NT2/D1 (cell line): ENCODE measurements around the gene SETD6.

Experiments used
- DNase-seq: peaks from one replicate; pipeline ENCODE4 v3.0.0-alpha.2; 2011; ENCODE audit warnings: low read depth, low spot score
- H3K27me3 ChIP-seq: 2 replicates; pipeline ENCODE4 v1.6.0; 2011; ENCODE audit warnings: mild to moderate bottlenecking; ENCODE audit not compliant: insufficient read length, insufficient read depth
- H3K36me3 ChIP-seq: 2 replicates; pipeline ENCODE4 v1.6.1; 2011; ENCODE audit warnings: mild to moderate bottlenecking, low read length, mixed read lengths; ENCODE audit not compliant: insufficient read depth, insufficient read length
- H3K4me1 ChIP-seq: 2 replicates; pipeline ENCODE4 v1.5.1; 2011; ENCODE audit not compliant: insufficient read depth, insufficient read length
- H3K4me3 ChIP-seq: 2 replicates; pipeline ENCODE4 v1.5.1; 2011; ENCODE audit warnings: low read depth; ENCODE audit not compliant: insufficient read length
- H3K9ac ChIP-seq: 2 replicates; pipeline ENCODE4 v1.6.0; 2011; ENCODE audit warnings: low read depth; ENCODE audit not compliant: insufficient read length
- H3K9me3 ChIP-seq: 2 replicates; pipeline ENCODE4 v1.5.1; 2011; ENCODE audit warnings: mild to moderate bottlenecking, low read length; ENCODE audit not compliant: insufficient read depth
- SUZ12 ChIP-seq: IDR thresholded peaks from 2 replicates; pipeline ENCODE4 v1.6.1; 2011; ENCODE audit not compliant: insufficient read length, insufficient read depth; ENCODE audit errors: extremely low read depth
- YY1 ChIP-seq: IDR thresholded peaks from 2 replicates; pipeline ENCODE4 v1.6.1; 2011; ENCODE audit not compliant: insufficient read length, insufficient read depth
- ZNF274 ChIP-seq: IDR thresholded peaks from 2 replicates; pipeline ENCODE4 v1.6.1; 2011; ENCODE audit warnings: mild to moderate bottlenecking, low read depth, low read length

SETD6 gene

GRCh38 chr16:58536278-58536677 lies 21.0 kb downstream of the SETD6 start:
- Histone ChIP-seq H3K27me3 (no peaks in the 10 kb centered on the region), H3K36me3 (peaks cover 92% of the 10 kb centered on the region), H3K4me1 (no peaks in the 10 kb centered on the region), H3K9ac (no peak overlapping the region), H3K4me3 (no peak overlapping the region), H3K9me3 (no peaks in the 10 kb centered on the region)
- no peak for DNase-seq
- TF ChIP-seq SUZ12 (no peak), YY1 (no peak), ZNF274 (no peak)

- H3K27me3 ChIP-seq: no peaks in the 10 kb centered on the region
- no peak overlapping the region for H3K4me3 ChIP-seq
- no peaks in the 10 kb centered on the region for H3K4me1 ChIP-seq
- H3K36me3 ChIP-seq: peaks cover 92% of the 10 kb centered on the region
- DNase-seq: no peak
- TF ChIP-seq SUZ12 (no peak), YY1 (no peak), ZNF274 (no peak)
- H3K9ac ChIP-seq: no peak overlapping the region
- no peaks in the 10 kb centered on the region for H3K9me3 ChIP-seq
Observed at GRCh38 chr16:58537124-58537906, 22.0 kb downstream of the SETD6 start.

- Histone ChIP-seq H3K27me3 (no peaks in the 10 kb centered on the region), H3K9me3 (no peaks in the 10 kb centered on the region), H3K4me1 (no peaks in the 10 kb centered on the region), H3K4me3 (no peak overlapping the region), H3K36me3 (peaks cover 98% of the 10 kb centered on the region), H3K9ac (no peak overlapping the region)
- TF ChIP-seq YY1: no peak
- no peak for TF ChIP-seq ZNF274
- no peak for TF ChIP-seq SUZ12
- no peak for DNase-seq
Observed at GRCh38 chr16:58541711-58542110, 26.4 kb downstream of the SETD6 start.

GRCh38 chr16:58542291-58542690 lies 27.0 kb downstream of the SETD6 start:
- H3K4me1 ChIP-seq: no peaks in the 10 kb centered on the region
- peaks cover 98% of the 10 kb centered on the region for H3K36me3 ChIP-seq
- TF ChIP-seq SUZ12: no peak
- no peak for TF ChIP-seq YY1
- TF ChIP-seq ZNF274: no peak
- H3K4me3 ChIP-seq: no peak overlapping the region
- H3K9ac ChIP-seq: no peak overlapping the region
- no peaks in the 10 kb centered on the region for H3K9me3 ChIP-seq
- DNase-seq: no peak
- no peaks in the 10 kb centered on the region for H3K27me3 ChIP-seq

GRCh38 chr16:58543685-58544084 lies 28.4 kb downstream of the SETD6 start:
- H3K36me3 ChIP-seq: peaks cover 98% of the 10 kb centered on the region
- no peak for DNase-seq
- H3K9me3 ChIP-seq: no peaks in the 10 kb centered on the region
- no peak overlapping the region for H3K4me3 ChIP-seq
- TF ChIP-seq SUZ12 (no peak), ZNF274 (no peak), YY1 (no peak)
- no peak overlapping the region for H3K9ac ChIP-seq
- H3K27me3 ChIP-seq: no peaks in the 10 kb centered on the region
- no peaks in the 10 kb centered on the region for H3K4me1 ChIP-seq

GRCh38 chr16:58548378-58548777 lies 33.1 kb downstream of the SETD6 start:
- no peak for TF ChIP-seq SUZ12
- Histone ChIP-seq H3K36me3 (peaks cover 96% of the 10 kb centered on the region), H3K4me1 (no peaks in the 10 kb centered on the region), H3K9ac (no peak overlapping the region), H3K27me3 (no peaks in the 10 kb centered on the region), H3K9me3 (no peaks in the 10 kb centered on the region), H3K4me3 (no peak overlapping the region)
- DNase-seq: no peak

GRCh38 chr16:58551496-58551895 lies 36.2 kb downstream of the SETD6 start:
- H3K4me3 ChIP-seq: no peak overlapping the region
- no peak overlapping the region for H3K9ac ChIP-seq
- H3K9me3 ChIP-seq: no peaks in the 10 kb centered on the region
- no peak for DNase-seq
- H3K27me3 ChIP-seq: no peaks in the 10 kb centered on the region
- TF ChIP-seq YY1: no peak
- TF ChIP-seq ZNF274: no peak
- no peak for TF ChIP-seq SUZ12
- no peaks in the 10 kb centered on the region for H3K4me1 ChIP-seq
- H3K36me3 ChIP-seq: peaks cover 94% of the 10 kb centered on the region

- H3K4me3 ChIP-seq: no peak overlapping the region
- DNase-seq: no peak
- H3K9ac ChIP-seq: no peak overlapping the region
- H3K27me3 ChIP-seq: no peaks in the 10 kb centered on the region
- TF ChIP-seq SUZ12 (no peak), YY1 (no peak)
- H3K9me3 ChIP-seq: no peaks in the 10 kb centered on the region
- H3K36me3 ChIP-seq: peaks cover 84% of the 10 kb centered on the region
- no peaks in the 10 kb centered on the region for H3K4me1 ChIP-seq
Observed at GRCh38 chr16:58556678-58557077, 41.4 kb downstream of the SETD6 start.
